Measurements from ENCODE around the gene TSSC4.

The TSSC4 gene

GRCh38 chr11:2400762-2401435 lies 349 bp downstream of the TSSC4 start:
- TF ChIP-seq CEBPB (IDR thresholded peaks at IDR 0.05) = no peak
- peak; percentile 87; the same call in 1 of the 2 replicates for TF ChIP-seq YY1 (IDR thresholded peaks at IDR 0.05; ENCODE audit: low read depth)

DNA sequence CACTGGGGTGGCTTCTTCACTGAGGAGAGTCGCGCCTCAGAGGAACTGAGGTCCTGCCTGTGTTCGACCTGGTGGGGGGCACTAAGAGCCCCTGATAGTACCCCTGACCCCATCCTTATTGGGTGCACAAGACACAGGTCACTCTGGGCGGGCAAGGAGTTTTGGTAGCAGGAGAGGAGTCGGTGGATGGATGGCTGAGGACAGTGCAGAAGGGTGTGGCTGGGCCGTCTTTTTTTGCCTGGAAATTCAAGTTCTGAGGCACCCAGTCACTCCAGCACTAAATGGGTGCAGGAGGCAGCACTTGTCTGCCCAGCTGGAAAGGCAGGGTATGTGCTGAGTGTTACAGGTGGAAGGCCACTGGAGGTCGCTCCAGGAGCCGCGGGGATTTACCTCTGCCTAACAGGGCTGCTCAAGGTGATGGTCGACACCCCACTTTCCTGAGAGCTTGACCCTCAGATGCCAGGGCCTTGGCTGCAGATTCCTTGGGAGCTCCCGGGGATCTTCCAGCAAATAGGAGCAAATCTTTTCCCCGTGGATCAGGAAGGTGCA lies 960 bp downstream of the TSSC4 start:
- TF ChIP-seq CEBPB (IDR thresholded peaks at IDR 0.05) = no peak
- no peak for TF ChIP-seq TCF12 (IDR thresholded peaks at IDR 0.05; ENCODE audit: low read depth)
- TF ChIP-seq EGR1 (IDR thresholded peaks at IDR 0.05) = no peak
- TF ChIP-seq CREB1 (IDR thresholded peaks at IDR 0.05; ENCODE audit: low read depth) = no peak
- no peak for TF ChIP-seq YY1 (IDR thresholded peaks at IDR 0.05; ENCODE audit: low read depth)
- no peak for TF ChIP-seq USF1 (IDR thresholded peaks at IDR 0.05)
- TF ChIP-seq EP300 (IDR thresholded peaks at IDR 0.05; ENCODE audit: borderline replicate concordance) = no peak
- TF ChIP-seq, protein P1, sequence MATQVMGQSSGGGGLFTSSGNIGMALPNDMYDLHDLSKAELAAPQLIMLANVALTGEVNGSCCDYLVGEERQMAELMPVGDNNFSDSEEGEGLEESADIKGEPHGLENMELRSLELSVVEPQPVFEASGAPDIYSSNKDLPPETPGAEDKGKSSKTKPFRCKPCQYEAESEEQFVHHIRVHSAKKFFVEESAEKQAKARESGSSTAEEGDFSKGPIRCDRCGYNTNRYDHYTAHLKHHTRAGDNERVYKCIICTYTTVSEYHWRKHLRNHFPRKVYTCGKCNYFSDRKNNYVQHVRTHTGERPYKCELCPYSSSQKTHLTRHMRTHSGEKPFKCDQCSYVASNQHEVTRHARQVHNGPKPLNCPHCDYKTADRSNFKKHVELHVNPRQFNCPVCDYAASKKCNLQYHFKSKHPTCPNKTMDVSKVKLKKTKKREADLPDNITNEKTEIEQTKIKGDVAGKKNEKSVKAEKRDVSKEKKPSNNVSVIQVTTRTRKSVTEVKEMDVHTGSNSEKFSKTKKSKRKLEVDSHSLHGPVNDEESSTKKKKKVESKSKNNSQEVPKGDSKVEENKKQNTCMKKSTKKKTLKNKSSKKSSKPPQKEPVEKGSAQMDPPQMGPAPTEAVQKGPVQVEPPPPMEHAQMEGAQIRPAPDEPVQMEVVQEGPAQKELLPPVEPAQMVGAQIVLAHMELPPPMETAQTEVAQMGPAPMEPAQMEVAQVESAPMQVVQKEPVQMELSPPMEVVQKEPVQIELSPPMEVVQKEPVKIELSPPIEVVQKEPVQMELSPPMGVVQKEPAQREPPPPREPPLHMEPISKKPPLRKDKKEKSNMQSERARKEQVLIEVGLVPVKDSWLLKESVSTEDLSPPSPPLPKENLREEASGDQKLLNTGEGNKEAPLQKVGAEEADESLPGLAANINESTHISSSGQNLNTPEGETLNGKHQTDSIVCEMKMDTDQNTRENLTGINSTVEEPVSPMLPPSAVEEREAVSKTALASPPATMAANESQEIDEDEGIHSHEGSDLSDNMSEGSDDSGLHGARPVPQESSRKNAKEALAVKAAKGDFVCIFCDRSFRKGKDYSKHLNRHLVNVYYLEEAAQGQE (IDR thresholded peaks at IDR 0.05; ENCODE audit: low read depth) = no peak
- TF ChIP-seq TEAD4 (IDR thresholded peaks at IDR 0.05) = no peak

- no peak for TF ChIP-seq TEAD4 (IDR thresholded peaks at IDR 0.05)
- TF ChIP-seq YY1 (IDR thresholded peaks at IDR 0.05; ENCODE audit: low read depth) = no peak
- TF ChIP-seq NFIC (IDR thresholded peaks at IDR 0.05) = no peak
- no peak for TF ChIP-seq USF1 (IDR thresholded peaks at IDR 0.05)
Observed at GRCh38 chr11:2402106-2402505, 1.6 kb downstream of the TSSC4 start.

DNA sequence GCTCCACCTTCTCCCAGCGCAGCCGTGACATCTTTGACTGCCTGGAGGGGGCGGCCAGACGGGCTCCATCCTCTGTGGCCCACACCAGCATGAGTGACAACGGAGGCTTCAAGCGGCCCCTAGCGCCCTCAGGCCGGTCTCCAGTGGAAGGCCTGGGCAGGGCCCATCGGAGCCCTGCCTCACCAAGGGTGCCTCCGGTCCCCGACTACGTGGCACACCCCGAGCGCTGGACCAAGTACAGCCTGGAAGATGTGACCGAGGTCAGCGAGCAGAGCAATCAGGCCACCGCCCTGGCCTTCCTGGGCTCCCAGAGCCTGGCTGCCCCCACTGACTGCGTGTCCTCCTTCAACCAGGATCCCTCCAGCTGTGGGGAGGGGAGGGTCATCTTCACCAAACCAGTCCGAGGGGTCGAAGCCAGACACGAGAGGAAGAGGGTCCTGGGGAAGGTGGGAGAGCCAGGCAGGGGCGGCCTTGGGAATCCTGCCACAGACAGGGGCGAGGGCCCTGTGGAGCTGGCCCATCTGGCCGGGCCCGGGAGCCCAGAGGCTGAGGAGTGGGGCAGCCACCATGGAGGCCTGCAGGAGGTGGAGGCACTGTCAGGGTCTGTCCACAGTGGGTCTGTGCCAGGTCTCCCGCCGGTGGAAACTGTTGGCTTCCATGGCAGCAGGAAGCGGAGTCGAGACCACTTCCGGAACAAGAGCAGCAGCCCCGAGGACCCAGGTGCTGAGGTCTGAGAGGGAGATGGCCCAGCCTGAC lies 2.5 kb downstream of the TSSC4 start:
- TF ChIP-seq, protein P2, sequence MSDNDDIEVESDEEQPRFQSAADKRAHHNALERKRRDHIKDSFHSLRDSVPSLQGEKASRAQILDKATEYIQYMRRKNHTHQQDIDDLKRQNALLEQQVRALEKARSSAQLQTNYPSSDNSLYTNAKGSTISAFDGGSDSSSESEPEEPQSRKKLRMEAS (IDR thresholded peaks at IDR 0.05) = no peak
- no peak for TF ChIP-seq FOXM1 (IDR thresholded peaks at IDR 0.05; ENCODE audit: borderline replicate concordance, low read depth)
- no peak for TF ChIP-seq RAD21 (IDR thresholded peaks at IDR 0.05; ENCODE audit: low read depth)
- no peak for TF ChIP-seq TEAD4 (IDR thresholded peaks at IDR 0.05)
- no peak for TF ChIP-seq EP300 (IDR thresholded peaks at IDR 0.05; ENCODE audit: borderline replicate concordance)
- TF ChIP-seq EGR1 (IDR thresholded peaks at IDR 0.05) = no peak
- no peak for TF ChIP-seq CREB1 (IDR thresholded peaks at IDR 0.05; ENCODE audit: low read depth)
- no peak for TF ChIP-seq TAF1 (IDR thresholded peaks at IDR 0.05; ENCODE audit: low read depth)
- no peak for TF ChIP-seq CEBPB (IDR thresholded peaks at IDR 0.05)
- no peak for TF ChIP-seq USF1 (IDR thresholded peaks at IDR 0.05)

- TF ChIP-seq EGR1 (IDR thresholded peaks at IDR 0.05) = no peak
- no peak for TF ChIP-seq CEBPB (IDR thresholded peaks at IDR 0.05)
- TF ChIP-seq TCF12 (IDR thresholded peaks at IDR 0.05; ENCODE audit: low read depth) = no peak
- TF ChIP-seq CREB1 (IDR thresholded peaks at IDR 0.05; ENCODE audit: low read depth) = no peak
- TF ChIP-seq TEAD4 (IDR thresholded peaks at IDR 0.05) = no peak
- TF ChIP-seq EP300 (IDR thresholded peaks at IDR 0.05; ENCODE audit: borderline replicate concordance) = no peak
- TF ChIP-seq, protein P1 (IDR thresholded peaks at IDR 0.05; ENCODE audit: low read depth) = no peak
- no peak for TF ChIP-seq TAF1 (IDR thresholded peaks at IDR 0.05; ENCODE audit: low read depth)
- TF ChIP-seq RAD21 (IDR thresholded peaks at IDR 0.05; ENCODE audit: low read depth) = no peak
- TF ChIP-seq FOXM1 (IDR thresholded peaks at IDR 0.05; ENCODE audit: borderline replicate concordance, low read depth) = no peak
- TF ChIP-seq, protein P2 (IDR thresholded peaks at IDR 0.05) = no peak
- TF ChIP-seq ZBTB7A (IDR thresholded peaks at IDR 0.05; ENCODE audit: low read depth) = no peak
- no peak for TF ChIP-seq USF1 (IDR thresholded peaks at IDR 0.05)
- TF ChIP-seq NFIC (IDR thresholded peaks at IDR 0.05) = no peak
- TF ChIP-seq YY1 (IDR thresholded peaks at IDR 0.05; ENCODE audit: low read depth) = no peak
Observed at GRCh38 chr11:2404735-2405196, 4.2 kb downstream of the TSSC4 start.
